SHP77 treated with DMSO at 0.1 percent for 48 hours (cell line): Measurements from ENCODE around the gene CNKSR3.

Source experiments
- DNase-seq: peaks from one replicate; lab custom pipeline; 2025; lab: John Stamatoyannopoulos, UW

Gene CNKSR3

DNA sequence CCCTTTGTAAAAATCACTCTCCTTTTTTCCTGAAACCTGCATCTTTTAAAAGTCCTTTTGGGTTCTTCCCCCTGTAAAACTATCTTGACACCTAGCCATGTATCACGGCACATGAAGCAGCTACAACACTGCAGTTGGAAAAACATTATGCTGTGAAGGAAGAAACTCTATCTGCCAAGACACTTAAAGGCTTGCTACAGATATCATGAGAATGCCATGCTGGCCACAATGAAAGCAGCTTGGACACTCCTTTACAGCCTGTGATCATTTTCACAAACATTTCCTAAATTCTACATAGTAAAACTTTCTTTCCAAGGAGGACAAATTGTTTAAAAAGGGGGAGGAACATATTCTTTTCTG lies 31.8 kb downstream of the CNKSR3 start:
- no peak for DNase-seq

DNA sequence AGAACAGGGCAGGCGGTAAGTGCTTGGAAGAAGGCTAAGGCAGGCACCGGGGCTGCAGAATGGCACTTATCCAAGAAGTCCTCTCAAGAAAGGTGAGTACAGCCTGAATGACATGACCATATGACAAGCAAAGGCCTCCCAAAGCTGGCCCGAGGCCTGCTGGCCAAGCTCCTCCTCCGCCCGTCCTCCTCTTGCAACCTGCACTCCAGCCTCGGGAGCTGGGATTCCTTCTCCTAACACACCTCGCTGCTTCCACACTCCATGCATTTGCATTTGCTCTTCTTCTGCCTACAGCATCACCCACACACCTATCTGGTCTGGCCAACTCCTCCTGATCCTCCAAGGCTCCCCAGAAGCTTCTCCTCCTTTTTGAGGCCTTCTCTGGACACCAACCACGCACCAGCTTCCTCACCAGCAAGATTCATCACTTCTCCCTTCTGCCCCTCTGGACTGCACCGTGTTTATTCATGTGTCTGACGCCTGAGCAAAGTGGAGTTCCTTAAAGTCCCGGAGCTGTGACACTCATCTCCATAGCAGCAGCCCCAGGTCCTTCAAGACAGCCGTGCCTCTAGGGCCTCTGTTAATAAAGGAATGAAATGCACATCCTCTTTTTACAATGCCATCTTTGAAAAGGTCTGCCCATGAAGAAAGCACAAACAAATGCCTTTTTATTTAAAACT lies 32.3 kb downstream of the CNKSR3 start:
- DNase-seq: no peak

DNA sequence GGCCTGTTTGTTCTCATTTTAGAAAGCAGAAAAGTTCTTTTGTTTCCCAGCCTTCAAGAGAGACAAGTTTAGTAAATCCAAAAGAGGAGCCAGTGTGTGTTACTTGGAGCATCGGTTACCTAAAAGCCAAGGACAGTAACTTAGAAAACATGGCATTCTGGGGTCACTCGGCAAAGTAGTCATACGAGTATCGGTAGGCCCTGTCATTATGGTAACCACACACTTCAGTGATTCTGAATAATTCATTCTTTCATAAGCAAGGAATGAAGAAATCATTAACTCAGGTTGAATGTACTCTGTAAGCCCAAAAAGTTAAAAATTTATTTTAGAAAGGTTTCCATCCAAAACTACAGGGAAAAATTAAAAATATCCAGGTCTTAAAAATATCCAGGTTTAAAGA lies 34.0 kb downstream of the CNKSR3 start:
- DNase-seq: no peak

DNA sequence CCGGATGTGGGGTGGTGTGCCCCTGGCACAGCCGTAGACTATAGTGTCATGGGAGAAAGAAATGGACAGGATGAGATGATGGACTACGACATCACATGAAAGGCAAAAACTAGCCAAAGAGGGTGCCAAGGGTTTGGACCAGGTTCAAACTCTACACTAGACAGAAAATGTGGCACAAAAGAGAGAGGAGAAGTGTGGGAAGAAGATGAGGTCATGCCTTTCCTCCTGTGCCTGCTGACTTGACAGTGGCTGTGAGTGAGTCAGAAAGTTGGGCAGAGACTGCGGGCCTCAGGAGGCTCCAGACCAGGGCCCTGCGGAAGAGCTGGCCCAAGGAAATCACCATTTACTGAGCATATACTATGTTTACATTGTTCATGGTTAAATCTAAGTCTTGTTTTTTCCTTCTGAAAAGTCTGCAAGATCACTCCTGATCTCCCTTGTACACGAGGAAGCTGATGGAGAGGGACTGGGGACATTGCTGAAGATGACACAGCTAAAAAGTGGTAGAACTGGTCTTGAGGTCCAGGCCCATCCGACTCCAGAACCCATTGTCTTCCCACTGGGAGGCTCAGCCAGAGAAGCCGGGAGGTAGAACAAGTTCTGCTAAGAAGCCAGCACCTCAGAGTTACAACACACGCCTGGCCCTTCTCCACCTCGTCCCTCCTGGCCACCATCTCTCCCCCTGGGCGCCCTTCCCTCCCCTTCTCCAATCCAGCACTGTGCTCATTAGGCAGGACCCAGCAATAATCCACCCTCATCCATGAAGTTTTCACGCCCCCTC lies 35.6 kb downstream of the CNKSR3 start:
- DNase-seq: no peak

DNA sequence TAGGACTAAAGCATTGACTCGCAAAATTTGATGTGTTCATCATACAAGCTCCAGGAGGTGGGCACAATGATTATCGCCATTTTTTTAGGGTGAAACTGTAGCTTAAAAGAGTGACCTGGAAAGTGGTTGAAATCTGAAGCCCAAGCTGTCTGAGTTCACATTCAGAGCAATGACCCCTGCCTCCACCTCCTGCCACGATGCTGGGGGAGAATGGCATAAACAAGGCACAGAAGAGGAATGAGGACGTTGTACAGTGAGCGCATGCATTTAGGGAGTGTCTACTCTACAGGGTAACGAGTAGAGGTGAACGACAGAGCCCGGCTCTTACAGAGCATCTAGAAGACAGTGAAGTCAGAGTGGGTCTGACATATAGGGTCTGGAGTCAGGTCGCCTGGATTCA lies 37.2 kb downstream of the CNKSR3 start:
- DNase-seq: no peak

DNA sequence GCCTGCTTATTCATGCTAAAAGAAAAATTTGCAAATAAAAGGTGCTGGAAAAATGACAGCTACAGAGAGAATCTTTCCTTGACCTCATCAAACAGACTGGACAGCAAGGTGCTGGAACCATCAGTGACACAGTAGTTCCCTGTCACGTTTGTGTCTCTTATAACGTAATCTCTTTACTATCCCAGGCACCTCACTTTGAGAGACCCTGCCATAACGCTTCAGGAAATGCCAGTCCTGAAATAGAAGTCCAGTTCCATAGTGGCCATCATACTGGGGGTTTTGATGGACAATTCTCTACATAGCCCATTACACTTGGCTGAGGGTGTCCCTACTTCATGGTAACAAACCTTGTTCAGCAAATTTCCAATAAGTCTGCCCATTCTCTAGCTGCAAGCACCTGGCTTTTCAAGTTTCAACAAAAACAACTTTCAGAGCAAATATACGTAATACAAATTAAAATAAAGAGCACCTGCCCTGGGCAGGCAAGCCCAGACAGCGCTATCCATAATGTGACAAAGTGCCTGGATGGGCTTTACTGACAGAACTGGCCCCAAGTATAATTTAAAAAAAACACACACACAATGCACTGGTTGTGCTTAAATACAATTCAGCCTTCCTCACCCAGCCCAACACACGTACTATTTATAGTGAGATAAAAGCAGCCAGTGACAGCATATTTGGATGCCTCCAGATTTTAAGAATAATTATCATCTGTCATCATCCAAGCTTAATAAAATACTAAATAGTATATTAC lies 38.7 kb downstream of the CNKSR3 start:
- DNase-seq: peak; percentile 97

DNA sequence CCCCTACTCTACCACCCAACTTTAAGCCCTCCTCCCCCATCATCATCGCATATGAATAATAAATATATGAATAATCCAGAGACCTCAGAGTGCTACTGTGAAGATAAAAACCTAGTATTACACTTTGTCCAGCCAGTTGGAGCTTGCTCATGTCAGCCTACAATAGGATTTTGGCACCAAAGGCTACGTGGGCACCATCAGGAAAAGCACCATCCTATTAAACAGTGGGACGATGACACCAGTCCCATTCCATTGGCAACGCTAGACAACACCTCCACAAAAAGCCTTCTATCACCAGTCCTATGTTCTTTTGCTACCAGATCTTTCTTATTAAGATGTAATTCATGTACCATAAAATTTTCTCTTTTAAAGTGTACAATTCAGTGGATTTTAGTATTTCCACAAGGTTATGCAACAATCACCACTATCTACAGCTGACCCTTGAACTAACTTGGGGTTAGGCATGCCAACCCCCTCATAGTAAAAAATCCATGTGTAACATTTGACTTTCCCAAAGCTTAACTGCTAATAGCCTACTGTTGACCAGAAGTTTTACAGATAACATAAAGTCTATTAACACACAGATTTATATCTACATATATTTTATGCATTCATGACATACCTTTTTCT lies 41.1 kb downstream of the CNKSR3 start:
- no peak for DNase-seq

DNA sequence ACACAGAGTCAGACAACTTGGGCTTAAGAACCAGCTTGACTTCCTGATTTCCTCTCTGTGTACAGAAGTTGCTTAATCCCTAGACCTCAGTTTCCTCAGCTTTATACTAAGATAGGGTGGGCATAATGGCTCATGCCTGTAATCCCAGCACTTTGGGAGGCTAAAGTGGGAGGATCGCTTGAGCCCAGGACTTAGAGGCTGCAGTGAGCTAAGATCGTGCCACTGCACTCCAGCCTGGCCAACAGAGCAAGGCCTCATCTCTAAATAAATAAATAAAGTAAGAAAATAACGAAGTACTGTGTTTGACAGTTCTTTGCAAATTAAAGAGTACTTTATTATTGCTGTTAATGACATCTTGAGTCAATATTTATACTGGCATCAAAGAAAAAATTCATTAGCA lies 41.7 kb downstream of the CNKSR3 start:
- DNase-seq: no peak

DNA sequence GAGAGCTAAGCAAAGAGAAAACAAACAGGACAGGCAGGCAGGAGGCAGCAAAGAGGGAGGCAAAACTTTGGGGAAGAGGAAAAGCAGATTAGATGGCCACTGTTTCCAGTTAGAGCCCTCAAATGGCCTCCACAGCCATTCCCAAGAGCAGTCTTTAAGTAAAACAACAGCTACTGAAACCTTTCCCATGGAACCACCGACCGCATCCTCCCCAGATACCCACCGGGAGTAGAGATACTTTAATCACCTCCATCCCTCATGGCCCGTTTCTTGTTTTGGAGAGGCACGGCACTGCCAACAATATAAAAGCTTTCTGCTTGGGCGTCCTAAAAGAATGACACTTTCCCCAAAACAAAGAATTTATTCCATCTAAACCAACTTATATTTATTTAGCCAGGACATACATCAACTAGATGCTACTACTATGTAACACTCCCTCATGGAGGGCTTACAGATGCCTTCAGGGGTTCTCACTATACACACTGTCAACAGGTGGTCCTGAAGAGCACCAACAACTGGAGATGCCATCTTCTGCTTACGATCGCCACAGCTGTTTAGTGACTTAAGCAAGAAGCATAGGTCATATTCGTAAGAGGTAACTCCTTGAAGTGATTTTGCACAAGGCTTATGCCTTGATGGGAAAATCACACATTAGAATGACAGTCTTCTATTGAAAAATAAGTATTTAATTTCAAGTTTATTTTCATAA lies 43.4 kb downstream of the CNKSR3 start:
- no peak for DNase-seq

DNA sequence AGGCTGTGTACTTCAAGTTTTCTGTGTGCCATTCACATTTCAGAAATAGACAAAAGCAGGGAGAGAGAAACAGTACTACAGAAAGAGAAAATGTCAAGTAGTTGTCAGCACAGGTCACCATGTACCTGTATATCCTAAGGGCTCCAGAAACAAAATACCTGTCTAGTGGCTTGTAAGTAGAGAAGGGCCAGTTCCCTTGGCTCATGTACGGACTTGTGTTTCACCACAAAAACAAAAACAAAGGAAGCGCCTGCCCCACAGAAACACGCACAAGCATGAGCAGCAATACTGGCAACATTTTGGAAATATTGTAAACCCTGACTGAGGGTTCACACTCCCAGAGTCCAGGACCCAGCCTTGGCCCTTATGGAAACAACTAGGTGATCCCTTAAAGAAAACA lies 44.3 kb downstream of the CNKSR3 start:
- DNase-seq: no peak

DNA sequence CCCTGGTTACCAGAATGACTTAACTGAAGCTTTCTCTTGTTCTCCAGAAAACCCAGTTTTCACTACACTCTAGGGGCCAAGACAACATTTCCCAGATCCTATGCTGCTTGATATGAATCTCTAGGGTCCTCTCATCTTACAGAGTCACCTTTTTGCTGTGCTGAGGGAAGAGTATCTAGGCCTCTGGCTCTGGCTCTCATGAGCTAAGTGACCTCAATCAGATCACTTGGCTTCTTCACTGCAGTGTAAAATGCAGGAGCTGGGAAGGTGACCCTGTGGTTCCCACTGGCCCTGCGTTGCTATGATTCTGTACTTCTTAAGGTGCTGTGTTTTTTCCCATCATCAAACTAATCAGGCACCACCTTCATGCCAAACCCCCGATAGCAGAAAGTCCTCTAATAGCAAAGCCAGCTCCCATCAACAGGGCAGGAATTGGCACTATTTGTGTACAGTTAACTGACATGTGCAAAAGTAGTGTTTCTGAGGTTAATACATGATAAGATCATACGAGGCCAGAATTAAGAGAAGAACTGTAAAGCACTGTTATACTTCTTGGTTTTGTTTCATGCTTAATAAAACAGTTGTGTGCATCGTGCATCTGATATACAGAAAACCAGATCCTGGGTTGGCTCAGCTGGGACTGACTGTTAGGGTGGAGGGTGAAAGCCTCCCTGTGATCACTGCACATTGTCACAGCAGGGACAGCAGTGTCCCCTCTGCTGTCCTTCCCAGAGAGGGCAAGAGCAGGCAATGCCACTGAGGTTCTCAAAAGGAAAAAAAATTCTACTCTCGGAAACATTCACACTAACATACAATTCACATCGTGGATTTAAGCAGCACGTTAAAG lies 46.7 kb downstream of the CNKSR3 start:
- no peak for DNase-seq

DNA sequence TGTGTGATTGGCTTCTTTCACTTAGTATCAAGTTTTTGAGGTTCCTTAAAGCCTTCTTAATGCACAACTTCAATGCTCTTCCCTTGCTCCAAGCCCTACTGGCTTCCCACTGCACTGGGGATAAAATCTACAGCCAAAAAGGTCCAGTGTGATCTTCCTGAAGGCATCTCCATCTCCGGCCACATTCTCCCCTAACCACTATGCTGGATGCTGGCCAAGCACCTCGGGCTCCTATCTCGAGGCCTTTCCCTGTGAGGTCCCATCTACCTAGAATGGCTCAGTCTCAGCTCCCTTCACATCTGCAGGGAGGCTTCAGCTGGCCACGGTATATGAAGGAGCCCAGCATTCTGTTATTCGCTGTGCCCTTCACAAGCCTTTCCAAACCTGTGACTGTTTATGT lies 48.1 kb downstream of the CNKSR3 start:
- DNase-seq: no peak

DNA sequence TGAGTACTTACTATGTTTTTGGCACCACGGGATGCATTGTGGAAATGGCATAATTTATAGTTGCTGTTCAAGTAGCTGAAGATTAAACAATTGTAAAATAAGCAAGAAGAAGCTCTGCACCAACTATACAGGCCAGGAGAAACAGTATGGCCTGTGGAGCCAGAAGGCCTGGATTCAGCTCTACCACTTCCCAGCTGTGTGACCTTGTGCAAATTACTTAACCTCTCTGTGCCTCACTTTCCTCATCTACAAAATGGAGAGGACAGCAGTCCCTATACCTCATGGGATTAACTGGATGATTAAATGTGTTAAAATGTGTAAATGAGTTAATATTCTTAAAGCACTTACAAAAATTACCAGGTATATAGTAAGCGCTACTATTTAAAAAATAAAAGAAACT lies 49.1 kb downstream of the CNKSR3 start:
- no peak for DNase-seq

DNA sequence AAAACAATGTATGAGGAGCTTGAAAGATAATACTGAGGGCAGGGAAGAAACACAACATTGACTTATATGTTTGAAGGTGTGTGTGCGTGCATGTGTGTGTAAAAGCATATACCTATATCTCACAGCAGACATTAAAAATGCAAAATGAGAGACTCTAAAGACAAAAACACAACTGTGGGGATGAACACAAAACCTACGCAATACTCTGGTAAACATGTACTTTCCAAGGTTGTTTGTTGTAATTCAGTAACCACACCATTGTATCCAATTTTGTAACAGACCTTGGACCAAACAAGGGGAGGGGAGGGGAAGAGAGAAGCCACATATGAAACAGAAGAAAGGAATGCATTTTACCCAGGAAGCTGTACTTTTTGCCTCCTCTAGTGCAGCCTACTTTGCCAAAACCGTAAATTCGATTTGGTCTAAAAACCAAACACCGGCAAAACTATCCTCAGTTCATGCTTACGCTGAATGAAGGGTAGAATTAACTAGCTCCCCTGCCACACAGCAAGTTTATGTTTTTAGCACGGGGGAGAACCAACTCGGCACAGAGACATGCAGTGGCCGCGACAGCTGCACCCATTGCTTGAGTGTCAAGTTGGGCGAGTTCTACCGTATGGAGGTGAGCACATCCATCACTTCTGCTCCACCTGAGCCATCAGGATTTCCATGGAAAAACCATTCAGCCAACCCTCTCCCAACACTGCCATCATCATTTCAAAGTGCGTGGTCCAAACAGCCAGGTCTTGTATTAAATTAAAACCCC lies 50.0 kb downstream of the CNKSR3 start:
- no peak for DNase-seq

DNA sequence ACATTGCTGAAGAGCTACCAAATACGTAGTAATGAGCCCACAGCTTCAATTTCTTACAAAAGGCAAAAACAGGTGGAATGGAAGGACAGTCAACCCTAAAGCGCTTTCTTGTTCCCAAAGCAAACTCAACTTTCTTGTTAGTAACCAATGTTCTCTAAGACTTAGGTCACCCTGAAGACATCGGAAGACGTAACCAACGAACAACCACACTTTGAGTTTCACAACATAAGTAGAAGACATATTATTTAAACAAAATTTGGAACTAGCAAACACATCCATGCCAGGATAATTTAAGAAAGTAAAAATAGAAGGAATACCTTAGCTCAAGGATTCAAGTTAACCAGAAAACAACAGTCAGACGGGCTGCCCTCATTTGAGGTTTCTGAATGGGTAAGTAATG lies 51.0 kb downstream of the CNKSR3 start:
- no peak for DNase-seq

DNA sequence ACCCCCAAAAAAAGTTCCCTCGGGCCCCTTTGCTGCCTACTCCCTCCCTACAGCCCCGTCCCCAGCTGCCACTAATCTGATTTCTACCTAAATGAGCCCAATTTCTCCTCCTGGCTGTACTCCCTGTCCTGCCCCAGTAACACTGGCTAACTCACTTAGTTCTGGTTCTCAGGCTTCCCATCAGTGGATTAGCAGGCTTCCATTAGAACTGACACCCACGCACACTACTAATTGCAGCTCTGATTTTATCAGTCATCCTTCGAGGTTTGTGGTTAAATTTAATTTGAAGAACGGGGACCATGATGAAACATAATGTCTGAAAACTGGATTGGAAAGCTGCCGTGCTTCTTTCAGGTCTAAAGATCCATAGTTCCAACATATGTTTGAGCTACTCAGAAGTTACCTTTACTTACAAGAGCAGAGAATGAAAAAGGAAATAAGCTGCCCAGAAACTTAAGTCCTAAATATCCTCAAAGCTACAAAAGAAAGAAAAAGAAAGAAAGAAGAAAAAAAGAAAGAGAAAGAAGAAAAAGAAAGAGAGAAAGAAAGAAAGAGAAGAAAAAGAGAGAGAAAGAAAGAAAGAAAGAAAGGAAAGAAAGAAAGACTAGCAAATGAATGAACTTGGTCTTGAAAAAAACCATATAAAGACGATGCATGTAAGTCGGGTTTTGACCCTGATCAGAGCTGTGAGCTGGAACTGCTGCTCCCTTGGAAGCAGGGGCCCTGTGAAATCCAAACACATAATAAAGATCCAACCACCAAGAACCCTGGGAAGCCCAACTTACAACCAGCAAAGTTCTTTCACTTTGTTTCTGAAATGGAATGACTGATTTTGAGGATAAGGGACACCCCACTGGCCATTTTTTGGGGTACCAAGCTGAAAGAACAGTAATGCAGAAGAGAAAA lies 51.7 kb downstream of the CNKSR3 start:
- no peak for DNase-seq

DNA sequence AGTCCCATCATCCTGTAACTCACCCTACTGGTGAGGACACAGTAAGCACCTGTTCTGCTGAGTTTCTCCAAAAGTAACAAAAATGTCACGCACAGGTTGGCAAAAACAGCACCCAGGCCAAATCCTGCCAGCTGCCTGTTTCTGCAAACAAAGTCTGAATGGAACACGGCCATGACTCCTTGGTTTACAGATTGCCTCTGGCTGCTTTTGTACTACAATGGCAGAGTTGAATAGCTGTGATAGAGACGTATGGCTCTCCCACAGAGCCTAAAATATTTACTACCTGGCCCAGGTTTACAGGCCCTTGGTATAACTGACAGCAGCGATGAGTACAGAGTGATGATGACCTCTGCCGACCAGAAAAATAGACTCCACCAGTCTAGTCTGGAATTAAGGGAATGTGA lies 52.6 kb downstream of the CNKSR3 start:
- DNase-seq: peak; percentile 80

DNA sequence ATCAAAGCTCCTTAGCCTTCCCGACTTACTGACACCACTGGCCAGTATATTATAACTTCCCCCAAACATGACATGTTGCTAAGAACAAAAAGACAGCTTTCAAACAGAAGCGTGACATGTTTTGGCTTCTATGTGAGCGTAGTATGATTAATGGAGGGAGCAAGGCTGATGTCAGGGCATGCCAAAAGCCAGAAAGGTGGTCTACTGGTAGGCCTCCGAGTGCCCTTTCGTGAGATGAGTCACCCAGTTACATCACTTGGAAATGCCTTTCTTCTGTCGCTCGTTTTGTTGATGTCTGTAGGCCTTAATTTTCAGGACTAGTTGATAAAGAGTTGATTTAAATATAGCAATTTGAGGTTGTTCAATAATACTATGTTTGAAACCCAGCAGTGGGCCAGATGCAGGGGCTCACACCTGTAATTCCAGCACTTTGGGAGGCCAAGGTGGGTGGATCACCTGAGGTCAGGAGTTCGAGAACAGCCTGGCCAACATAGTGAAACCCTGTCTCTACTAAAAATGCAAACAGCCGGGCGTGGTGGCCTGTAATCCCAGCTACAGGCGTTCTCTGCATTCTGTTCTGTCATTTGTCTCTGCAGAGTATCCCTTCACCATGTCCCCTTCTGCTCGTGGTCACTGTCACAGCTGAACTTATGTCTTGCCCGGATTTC lies 53.3 kb downstream of the CNKSR3 start:
- no peak for DNase-seq

DNA sequence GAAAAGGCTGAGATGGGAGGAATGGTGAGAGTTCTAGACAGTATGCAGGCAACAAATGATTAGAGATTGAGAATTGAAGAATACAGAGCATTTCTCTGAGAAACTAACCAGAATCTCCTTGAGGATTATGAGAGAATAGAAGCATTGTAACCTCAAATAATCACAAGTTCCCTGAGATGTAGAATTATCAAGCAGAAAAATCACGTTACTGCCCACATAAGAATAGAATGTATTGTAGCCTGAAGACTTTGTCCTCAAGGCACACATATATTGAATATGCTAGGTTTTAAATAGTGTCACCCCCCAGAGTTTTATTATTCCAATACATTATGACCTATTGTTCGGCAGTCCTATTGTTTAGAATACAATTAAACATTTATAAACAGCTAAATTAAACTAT lies 57.2 kb downstream of the CNKSR3 start:
- DNase-seq: no peak
